HepG2 (cell line): ENCODE results near the gene ATG2A. TPM values are rescaled to one million over a fixed set of nuclear protein-coding genes. Genes with fewer than 3 reads are reported as not detected.
A peak's percentile ranks its signal among the peaks of the same experiment; 100 is the strongest.

ENCODE experiments used
- AKAP8 ChIP-seq: sonication (generic); formaldehyde crosslinking; IDR thresholded peaks from 2 replicates; pipeline ENCODE4 v1.5.1; 2020; ENCODE audit warnings: mild to moderate bottlenecking, missing genetic modification reagents
- EHMT2 ChIP-seq: fragments of 200-600 bp; sonication (generic); IDR thresholded peaks from 2 replicates; pipeline ENCODE4 v1.7.0; 2017; ENCODE audit warnings: antibody characterized with exemption, low read depth, low read length, borderline replicate concordance
- ESRRA ChIP-seq: sonication (generic); formaldehyde crosslinking; IDR thresholded peaks from 2 replicates; pipeline ENCODE4 v1.5.1; 2020; ENCODE audit warnings: mild to moderate bottlenecking, low read depth, missing genetic modification reagents
- HNRNPUL1 ChIP-seq: fragments of 200-400 bp; formaldehyde crosslinking; IDR thresholded peaks from 2 replicates; pipeline ENCODE4 v1.6.1; 2017; ENCODE audit warnings: low read depth, mild to moderate bottlenecking, low read length, moderate library complexity
- IKZF4 ChIP-seq: sonication (generic); formaldehyde crosslinking; IDR thresholded peaks from 2 replicates; pipeline ENCODE4 v1.5.1; 2020; ENCODE audit warnings: borderline replicate concordance, mild to moderate bottlenecking, low read depth, missing genetic modification reagents; ENCODE audit errors: not compliant biosample characterization
- IRX3 ChIP-seq: sonication (generic); formaldehyde crosslinking; IDR thresholded peaks from 2 replicates; pipeline ENCODE4 v1.8.1; 2023; ENCODE audit warnings: mild to moderate bottlenecking, low read depth, missing genetic modification reagents, borderline replicate concordance
- MAF1 ChIP-seq: sonication (generic); formaldehyde crosslinking; IDR thresholded peaks from 2 replicates; pipeline ENCODE4 v1.5.0; 2020; ENCODE audit warnings: missing genetic modification reagents, borderline replicate concordance
- MBNL3 ChIP-seq: fragments of 250-450 bp; sonication (Bioruptor Pico); conservative IDR thresholded peaks from 2 replicates; pipeline ENCODE4 v1.8.0; 2022; ENCODE audit warnings: mild to moderate bottlenecking, inconsistent platforms
- NR1H2 ChIP-seq: sonication (generic); formaldehyde crosslinking; IDR thresholded peaks from 2 replicates; pipeline ENCODE4 v1.8.1; 2022; ENCODE audit warnings: low read depth, missing genetic modification reagents, borderline replicate concordance
- RFX5 ChIP-seq: IDR thresholded peaks from 2 replicates; pipeline ENCODE4 v1.6.1; 2011; ENCODE audit warnings: low read depth, low read length, improper control_type of control experiment
- SMAD3 ChIP-seq: sonication (generic); formaldehyde crosslinking; IDR thresholded peaks from 2 replicates; pipeline ENCODE4 v1.4.0; 2020; ENCODE audit warnings: missing genetic modification reagents
- SPEN ChIP-seq: sonication (generic); formaldehyde crosslinking; IDR thresholded peaks from 2 replicates; pipeline ENCODE4 v1.5.1; 2020; ENCODE audit warnings: low read depth, mild to moderate bottlenecking, missing genetic modification reagents
- ZIK1 ChIP-seq: sonication (generic); formaldehyde crosslinking; IDR thresholded peaks from 2 replicates; pipeline ENCODE4 v1.5.0; 2020; ENCODE audit warnings: mild to moderate bottlenecking, low read depth, missing genetic modification reagents, borderline replicate concordance
- ZNF20 ChIP-seq: sonication (generic); formaldehyde crosslinking; IDR thresholded peaks from 2 replicates; pipeline ENCODE4 v1.4.0; 2020; ENCODE audit warnings: mild to moderate bottlenecking, moderate library complexity, missing genetic modification reagents
- ZNF205 ChIP-seq: IDR thresholded peaks from 2 replicates; pipeline ENCODE4 v1.6.1; 2018; ENCODE audit warnings: missing biosample characterization, missing genetic modification reagents
- ZNF232 ChIP-seq: sonication (generic); formaldehyde crosslinking; IDR thresholded peaks from 2 replicates; pipeline ENCODE4 v1.4.0; 2020; ENCODE audit warnings: missing genetic modification reagents, borderline replicate concordance
- ZNF235 ChIP-seq: sonication (generic); formaldehyde crosslinking; IDR thresholded peaks from 2 replicates; pipeline ENCODE4 v1.8.1; 2023; ENCODE audit warnings: mild to moderate bottlenecking, missing genetic modification reagents, borderline replicate concordance
- polyA plus RNA-seq, 8 experiments: library from polyadenylated mRNA; depleted of rRNA in 3 of 8; stranded (reverse) in 7 of 8; unstranded in 1 of 8; fragments of >200 nt; fragmentation: Illumina TruSeq in 4 of 8; extraction: Trizol in 4 of 8; gene quantifications; 2 replicates each; pipeline versions ENCODE4 v1.2.1 to v1.2.3, GENCODE V29; 2011 to 2016; ENCODE audit warnings: low read depth in 4 of 8, missing spikeins in 1 of 8, mixed read lengths in 1 of 8; ENCODE audit not compliant: insufficient read depth in 1 of 8
- total RNA-seq, 5 experiments: library from RNA; depleted of rRNA; stranded (reverse); fragments of >200 nt; fragmentation: Illumina TruSeq; extraction: Trizol; gene quantifications; 2 replicates each; pipeline ENCODE4 v1.2.3, GENCODE V29; 2016; ENCODE audit warnings: low read depth in 1 of 5
- TF ChIP-seq, protein P1 (sequence below), 2 experiments: sonication (generic) in 1 of 2; formaldehyde crosslinking in 1 of 2; IDR thresholded peaks; 2 replicates each; pipeline versions ENCODE4 v1.5.1 to v1.6.1; 2011 to 2020; ENCODE audit warnings: borderline replicate concordance in 1 of 2, low read depth in 1 of 2, low read length in 1 of 2, mild to moderate bottlenecking in 1 of 2, missing genetic modification reagents in 1 of 2, moderate library complexity in 1 of 2
- TF ChIP-seq, protein P2 (sequence below): sonication (generic); formaldehyde crosslinking; IDR thresholded peaks from 2 replicates; pipeline ENCODE4 v1.8.0; 2022; ENCODE audit warnings: mild to moderate bottlenecking, missing genetic modification reagents, moderate library complexity
- TF ChIP-seq, protein P3 (sequence below): sonication (generic); formaldehyde crosslinking; IDR thresholded peaks from 2 replicates; pipeline ENCODE4; 2020; ENCODE audit warnings: missing genetic modification reagents, mild to moderate bottlenecking, borderline replicate concordance
- TF ChIP-seq, protein P4 (sequence below): sonication (generic); formaldehyde crosslinking; IDR thresholded peaks from 2 replicates; pipeline ENCODE4 v1.9.0; 2022; ENCODE audit warnings: low read depth, missing genetic modification reagents

Gene ATG2A
- total and polyA plus RNA-seq, 2 of the 13 experiments (the other 11 are each of a cell fraction or from before 2014, with no cell fraction given), result 6.7 to 8.0 TPM

DNA sequence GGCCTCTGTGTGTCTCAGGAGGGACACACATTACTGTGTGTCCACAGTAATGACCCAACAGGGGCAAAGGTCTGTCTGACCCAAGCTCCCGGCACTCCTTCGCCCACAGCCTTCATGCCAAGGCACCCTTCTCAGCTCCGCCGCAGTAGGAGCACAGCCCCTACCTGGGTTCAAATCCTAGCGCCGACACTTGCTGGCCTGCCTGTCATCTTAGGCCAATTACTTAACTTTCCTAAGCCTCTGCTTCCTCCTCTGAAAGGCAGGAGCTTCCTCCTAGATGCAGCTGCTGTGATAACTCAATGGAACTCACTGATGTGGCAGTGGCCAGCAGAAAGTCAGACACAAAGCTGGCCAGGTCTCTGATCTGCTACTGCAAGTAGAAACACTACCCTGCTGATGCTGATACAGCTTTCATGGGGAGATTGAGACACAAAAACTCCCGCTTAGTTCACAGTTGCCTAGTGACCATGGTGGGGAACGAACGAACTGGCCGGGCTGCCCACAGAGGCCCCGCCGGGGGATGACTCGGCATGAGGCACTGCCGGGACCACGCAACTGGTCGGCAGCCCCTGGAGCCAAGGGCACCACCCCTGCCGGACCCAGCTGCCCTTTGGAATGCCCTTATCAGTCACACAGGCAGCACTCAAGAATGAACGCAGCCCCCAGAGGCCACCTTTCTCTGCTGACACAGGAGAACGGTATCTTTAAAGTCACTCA lies 46.7 kb downstream of the ATG2A start (continued):
- TF ChIP-seq, protein P1, sequence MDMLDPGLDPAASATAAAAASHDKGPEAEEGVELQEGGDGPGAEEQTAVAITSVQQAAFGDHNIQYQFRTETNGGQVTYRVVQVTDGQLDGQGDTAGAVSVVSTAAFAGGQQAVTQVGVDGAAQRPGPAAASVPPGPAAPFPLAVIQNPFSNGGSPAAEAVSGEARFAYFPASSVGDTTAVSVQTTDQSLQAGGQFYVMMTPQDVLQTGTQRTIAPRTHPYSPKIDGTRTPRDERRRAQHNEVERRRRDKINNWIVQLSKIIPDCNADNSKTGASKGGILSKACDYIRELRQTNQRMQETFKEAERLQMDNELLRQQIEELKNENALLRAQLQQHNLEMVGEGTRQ (IDR thresholded peaks at IDR 0.05; ENCODE audit: low read depth, low read length), result no peak
- TF ChIP-seq, protein P1 (CRISPR knock-in tag; IDR thresholded peaks at IDR 0.05; ENCODE audit: borderline replicate concordance), result no peak
- TF ChIP-seq RFX5, result no peak
- no peak for TF ChIP-seq MBNL3 (CRISPR knock-in tag)
- no peak for TF ChIP-seq SMAD3 (CRISPR knock-in tag)
- no peak for TF ChIP-seq ZNF235
- TF ChIP-seq ZNF205 (CRISPR knock-in tag), result no peak
- TF ChIP-seq ESRRA (CRISPR knock-in tag), result peak; percentile 37; the same call in 1 of the 2 replicates
- TF ChIP-seq, protein P2, sequence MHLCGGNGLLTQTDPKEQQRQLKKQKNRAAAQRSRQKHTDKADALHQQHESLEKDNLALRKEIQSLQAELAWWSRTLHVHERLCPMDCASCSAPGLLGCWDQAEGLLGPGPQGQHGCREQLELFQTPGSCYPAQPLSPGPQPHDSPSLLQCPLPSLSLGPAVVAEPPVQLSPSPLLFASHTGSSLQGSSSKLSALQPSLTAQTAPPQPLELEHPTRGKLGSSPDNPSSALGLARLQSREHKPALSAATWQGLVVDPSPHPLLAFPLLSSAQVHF (CRISPR knock-in tag), result no peak
- TF ChIP-seq SPEN (CRISPR knock-in tag), result no peak
- TF ChIP-seq, protein P3, sequence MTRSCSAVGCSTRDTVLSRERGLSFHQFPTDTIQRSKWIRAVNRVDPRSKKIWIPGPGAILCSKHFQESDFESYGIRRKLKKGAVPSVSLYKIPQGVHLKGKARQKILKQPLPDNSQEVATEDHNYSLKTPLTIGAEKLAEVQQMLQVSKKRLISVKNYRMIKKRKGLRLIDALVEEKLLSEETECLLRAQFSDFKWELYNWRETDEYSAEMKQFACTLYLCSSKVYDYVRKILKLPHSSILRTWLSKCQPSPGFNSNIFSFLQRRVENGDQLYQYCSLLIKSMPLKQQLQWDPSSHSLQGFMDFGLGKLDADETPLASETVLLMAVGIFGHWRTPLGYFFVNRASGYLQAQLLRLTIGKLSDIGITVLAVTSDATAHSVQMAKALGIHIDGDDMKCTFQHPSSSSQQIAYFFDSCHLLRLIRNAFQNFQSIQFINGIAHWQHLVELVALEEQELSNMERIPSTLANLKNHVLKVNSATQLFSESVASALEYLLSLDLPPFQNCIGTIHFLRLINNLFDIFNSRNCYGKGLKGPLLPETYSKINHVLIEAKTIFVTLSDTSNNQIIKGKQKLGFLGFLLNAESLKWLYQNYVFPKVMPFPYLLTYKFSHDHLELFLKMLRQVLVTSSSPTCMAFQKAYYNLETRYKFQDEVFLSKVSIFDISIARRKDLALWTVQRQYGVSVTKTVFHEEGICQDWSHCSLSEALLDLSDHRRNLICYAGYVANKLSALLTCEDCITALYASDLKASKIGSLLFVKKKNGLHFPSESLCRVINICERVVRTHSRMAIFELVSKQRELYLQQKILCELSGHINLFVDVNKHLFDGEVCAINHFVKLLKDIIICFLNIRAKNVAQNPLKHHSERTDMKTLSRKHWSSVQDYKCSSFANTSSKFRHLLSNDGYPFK (CRISPR knock-in tag), result no peak; the same call in 1 of the 2 replicates
- 0 out of 2 replicates have a peak, but pooled peaks have one; percentile 54 for TF ChIP-seq IRX3 (CRISPR knock-in tag)
- no peak for TF ChIP-seq MAF1
- no peak for TF ChIP-seq AKAP8 (CRISPR knock-in tag)
- TF ChIP-seq ZNF232 (CRISPR knock-in tag), result 0 out of 2 replicates have a peak, but pooled peaks have one; percentile 50
- no peak for TF ChIP-seq HNRNPUL1
- no peak for TF ChIP-seq ZIK1 (CRISPR knock-in tag)
- no peak for TF ChIP-seq EHMT2
- no peak for TF ChIP-seq IKZF4 (CRISPR knock-in tag)
- no peak for TF ChIP-seq NR1H2
- TF ChIP-seq ZNF20 (CRISPR knock-in tag), result no peak
- TF ChIP-seq, protein P4, sequence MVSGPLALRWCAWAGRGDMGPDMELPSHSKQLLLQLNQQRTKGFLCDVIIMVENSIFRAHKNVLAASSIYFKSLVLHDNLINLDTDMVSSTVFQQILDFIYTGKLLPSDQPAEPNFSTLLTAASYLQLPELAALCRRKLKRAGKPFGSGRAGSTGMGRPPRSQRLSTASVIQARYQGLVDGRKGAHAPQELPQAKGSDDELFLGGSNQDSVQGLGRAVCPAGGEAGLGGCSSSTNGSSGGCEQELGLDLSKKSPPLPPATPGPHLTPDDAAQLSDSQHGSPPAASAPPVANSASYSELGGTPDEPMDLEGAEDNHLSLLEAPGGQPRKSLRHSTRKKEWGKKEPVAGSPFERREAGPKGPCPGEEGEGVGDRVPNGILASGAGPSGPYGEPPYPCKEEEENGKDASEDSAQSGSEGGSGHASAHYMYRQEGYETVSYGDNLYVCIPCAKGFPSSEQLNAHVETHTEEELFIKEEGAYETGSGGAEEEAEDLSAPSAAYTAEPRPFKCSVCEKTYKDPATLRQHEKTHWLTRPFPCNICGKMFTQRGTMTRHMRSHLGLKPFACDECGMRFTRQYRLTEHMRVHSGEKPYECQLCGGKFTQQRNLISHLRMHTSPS (CRISPR knock-in tag), result peak; percentile 88
